C4-2B (cell line): Measurements from ENCODE around the gene ABCA6.

Experiments
- H3K27ac ChIP-seq: fragments of 450-650 bp; 2 replicates; pipeline ENCODE4 v1.5.1; 2017
- CTCF ChIP-seq: fragments of 450-650 bp; conservative IDR thresholded peaks from 2 replicates; pipeline ENCODE4 v1.5.1; 2017; ENCODE audit warnings: mild to moderate bottlenecking
- ZFX ChIP-seq: fragments of 450-650 bp; IDR thresholded peaks from 2 replicates; pipeline ENCODE4 v1.6.1; 2017

Gene ABCA6

GRCh38 chr17:69043098-69043734 is 98.5 kb downstream of the ABCA6 start:
- TF ChIP-seq CTCF (no peak), ZFX (no peak)
- no peak overlapping the region for H3K27ac ChIP-seq

DNA sequence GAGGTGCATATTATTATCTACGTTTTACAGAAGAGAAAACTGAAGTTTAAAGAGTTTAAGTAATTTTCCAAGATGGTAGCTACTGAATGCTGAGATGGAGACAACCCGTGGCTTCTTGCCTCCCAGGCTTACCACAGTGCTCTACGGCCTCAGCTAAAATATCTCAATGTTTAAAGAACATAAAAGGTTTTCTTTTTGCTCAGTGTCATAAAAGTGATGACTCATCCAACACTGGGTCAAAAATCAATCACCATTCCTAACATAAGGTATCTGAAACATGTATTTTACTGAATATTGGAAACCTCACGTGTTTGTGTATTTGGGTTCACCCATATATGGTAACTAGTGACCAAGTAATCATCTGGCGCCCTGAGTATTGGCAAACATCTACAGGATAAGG is 99.4 kb downstream of the ABCA6 start:
- no peak for TF ChIP-seq ZFX
- TF ChIP-seq CTCF = no peak
- H3K27ac ChIP-seq = no peak overlapping the region

DNA sequence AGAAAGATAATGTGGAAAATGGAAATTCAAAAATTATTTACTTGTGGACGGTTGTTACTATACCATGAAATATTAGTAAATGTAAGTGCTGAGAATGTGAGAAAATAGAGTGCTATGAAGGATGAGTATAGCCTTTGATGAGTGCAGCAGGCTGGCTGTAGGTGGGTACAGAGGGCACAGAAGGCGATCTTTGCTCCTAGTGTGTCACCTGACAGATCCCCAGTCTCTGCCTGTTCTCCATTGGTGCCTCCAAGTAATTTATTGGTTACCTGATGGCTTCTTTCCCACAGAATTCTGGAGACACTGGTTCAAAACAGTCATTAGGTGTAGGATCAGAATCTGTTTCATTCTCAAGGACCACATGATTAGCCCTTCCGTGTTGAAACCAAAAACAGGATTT is 109.9 kb downstream of the ABCA6 start:
- TF ChIP-seq ZFX = no peak
- no peak for TF ChIP-seq CTCF
- no peak overlapping the region for H3K27ac ChIP-seq

GRCh38 chr17:69030169-69030568 is 111.5 kb downstream of the ABCA6 start:
- H3K27ac ChIP-seq = no peak overlapping the region
- TF ChIP-seq ZFX (no peak), CTCF (no peak)
